GM21529 (cell line): ENCODE results near the gene FTSJ3.
"Not testable (repeated sequence)": the region's sequence is repeated elsewhere in the genome, so short reads cannot be mapped to it uniquely, and the experiment has no call there.

Source experiments
- ATAC-seq: cut with Tn5 transposase; IDR thresholded peaks from one replicate; pipeline ENCODE4 v1.9.1; 2021; ENCODE audit not compliant: unreplicated experiment

FTSJ3 gene

GRCh38 chr17:63843910-63844677 lies 16.6 kb upstream of the FTSJ3 start:
- ATAC-seq = no peak

- ATAC-seq = not testable (repeated sequence)
Observed at GRCh38 chr17:63843387-63843888, 16.0 kb upstream of the FTSJ3 start.

GRCh38 chr17:63842540-63843386 lies 15.3 kb upstream of the FTSJ3 start, which contains the start of gene SMARCD2:
TSS of gene SMARCD2 (minus strand) at chr17:63842685. CDS start at chr17:63842674, 11 bp downstream.
- ATAC-seq = peak; percentile 82

DNA sequence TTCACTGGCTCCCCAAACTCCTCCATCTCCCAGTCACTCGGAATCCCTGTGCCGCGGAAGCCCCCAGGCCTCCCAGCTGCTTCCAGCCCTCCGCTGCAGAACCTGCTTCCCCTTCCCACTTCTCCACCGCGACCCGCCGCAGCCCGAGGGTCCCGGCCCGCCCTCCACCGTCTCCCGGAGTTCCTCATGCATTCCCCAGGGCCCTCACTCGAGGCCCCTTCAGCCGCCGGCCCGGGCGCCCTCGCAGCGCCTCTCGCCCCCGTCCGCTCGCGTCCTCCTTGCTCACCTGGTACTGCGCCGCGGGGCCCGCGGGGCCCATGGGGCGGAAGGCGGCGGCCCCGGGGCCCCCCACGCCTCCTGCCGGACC lies 14.7 kb upstream of the FTSJ3 start:
- peak; percentile 29 for ATAC-seq

GRCh38 chr17:63841350-63842172 lies 14.1 kb upstream of the FTSJ3 start:
- ATAC-seq = no peak

- ATAC-seq = no peak
Observed at GRCh38 chr17:63840591-63841349, 13.3 kb upstream of the FTSJ3 start.

DNA sequence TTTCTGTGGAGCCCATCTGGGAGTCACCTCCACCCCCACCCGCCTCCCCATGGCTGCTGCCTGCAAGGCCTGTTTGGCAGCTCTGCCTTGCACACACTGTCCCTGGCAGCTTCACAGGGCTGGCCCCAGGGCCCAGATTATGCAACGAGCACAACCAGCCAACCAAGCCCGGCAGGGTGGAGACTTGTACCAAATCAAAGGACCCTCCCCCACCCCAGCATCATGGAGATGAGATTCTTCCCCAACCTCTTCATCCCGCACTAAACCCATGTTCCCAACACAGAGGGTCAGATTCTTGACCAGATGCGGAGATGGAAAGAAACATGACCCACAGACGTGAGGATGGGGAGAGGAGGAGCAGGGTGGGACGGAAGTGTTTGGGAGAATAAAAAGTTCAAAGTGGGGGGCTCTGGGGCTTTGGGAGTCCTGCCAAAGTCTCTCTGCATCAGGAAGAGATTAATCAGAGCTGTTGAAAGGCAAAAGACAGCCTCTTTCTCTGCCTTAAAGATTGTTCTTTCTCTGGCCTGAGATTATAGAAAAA lies 11.2 kb upstream of the FTSJ3 start:
- ATAC-seq = no peak

DNA sequence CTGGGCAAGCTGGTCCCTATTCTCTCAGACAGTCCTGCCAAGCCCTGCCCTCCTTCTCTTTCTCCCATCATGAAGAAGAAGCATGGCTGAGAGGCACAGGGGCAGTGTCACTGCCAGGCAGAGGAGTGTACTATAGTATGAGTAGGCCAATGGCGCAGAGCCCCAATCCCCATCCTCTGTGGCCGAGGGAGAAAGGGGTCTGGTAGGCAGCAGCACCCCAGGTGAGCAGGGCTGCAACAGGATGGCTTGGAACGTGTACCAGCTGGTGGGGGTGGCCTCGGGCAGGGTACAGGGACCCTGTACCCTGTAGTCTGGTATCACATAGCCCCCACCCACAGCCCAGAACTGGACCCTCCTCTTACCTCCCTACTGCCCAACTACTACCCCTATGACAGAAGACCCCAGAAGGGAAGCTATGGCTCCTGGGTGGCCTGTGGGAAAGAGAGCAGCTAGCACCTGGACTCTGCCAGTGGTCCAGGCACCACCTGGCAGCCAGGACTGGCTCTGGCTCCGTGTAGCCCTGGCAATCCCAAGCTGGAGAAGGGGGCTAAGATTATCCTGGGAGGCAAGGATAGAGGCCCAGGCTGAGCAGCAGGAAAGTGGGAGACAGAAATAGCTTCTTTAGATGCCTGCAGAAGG lies 10.6 kb upstream of the FTSJ3 start:
- no peak for ATAC-seq

- ATAC-seq = no peak
Observed at GRCh38 chr17:63837480-63837879, 10.0 kb upstream of the FTSJ3 start.

DNA sequence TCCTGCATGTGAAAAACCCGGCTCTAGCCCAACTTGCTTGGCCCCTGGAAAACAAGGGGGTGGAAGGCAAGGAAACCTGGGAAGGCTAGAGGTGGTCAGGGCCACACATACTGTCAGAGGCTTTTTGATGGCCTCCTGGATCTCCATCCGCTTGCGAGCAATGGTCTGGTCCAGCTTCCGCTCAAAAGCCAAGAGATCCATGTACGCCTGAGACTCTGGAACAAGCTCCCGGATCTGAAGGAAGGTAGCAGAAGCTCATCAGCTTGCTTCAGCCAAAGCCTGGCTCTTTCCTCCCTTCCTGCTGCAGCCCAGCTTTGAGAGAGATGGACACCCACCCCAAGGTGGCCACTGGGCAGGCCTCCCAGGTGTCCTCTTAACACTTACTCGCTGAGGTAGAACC lies 9.3 kb upstream of the FTSJ3 start:
- ATAC-seq = no peak

- ATAC-seq = no peak
Observed at GRCh38 chr17:63835167-63835720, 7.8 kb upstream of the FTSJ3 start.

- ATAC-seq = peak; percentile 66
Observed at GRCh38 chr17:63834431-63835166, 7.1 kb upstream of the FTSJ3 start.

- ATAC-seq = no peak
Observed at GRCh38 chr17:63833741-63834373, 6.4 kb upstream of the FTSJ3 start.

DNA sequence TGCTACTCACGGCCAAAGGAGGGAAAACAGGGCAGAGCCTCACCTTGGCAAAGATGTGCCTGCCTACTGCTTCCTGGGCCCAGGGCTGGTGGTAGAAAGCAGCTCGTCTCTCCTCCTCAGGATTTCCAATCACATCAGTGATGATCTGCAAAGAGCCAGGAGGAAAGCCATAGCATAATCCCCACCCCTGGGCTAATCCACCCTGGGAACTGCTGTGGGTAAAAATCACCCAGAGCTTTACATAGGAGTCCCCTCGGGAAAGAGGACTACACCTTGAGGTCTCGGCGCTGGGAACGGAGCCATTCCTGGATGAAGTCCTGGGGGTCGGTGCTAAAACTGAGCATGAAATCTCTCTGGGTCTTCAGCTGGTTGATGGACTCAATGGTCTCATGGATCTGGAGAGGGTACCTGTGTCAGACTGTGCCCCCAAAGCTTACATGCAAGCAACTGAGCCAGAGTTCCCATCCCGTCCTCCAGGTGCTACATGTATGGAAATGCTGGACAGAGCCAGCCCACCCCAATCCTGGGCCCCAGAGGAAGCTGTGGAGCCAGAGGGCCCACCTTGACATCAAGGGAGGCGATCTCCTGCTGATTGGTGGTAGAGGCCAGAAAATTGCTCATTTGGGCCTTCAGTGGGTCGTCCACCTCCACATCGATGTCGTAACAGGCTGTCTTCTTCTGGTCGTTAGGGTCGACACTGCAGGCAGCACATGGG lies 5.7 kb upstream of the FTSJ3 start:
- no peak for ATAC-seq

GRCh38 chr17:63832455-63832854 lies 5.0 kb upstream of the FTSJ3 start:
- no peak for ATAC-seq

DNA sequence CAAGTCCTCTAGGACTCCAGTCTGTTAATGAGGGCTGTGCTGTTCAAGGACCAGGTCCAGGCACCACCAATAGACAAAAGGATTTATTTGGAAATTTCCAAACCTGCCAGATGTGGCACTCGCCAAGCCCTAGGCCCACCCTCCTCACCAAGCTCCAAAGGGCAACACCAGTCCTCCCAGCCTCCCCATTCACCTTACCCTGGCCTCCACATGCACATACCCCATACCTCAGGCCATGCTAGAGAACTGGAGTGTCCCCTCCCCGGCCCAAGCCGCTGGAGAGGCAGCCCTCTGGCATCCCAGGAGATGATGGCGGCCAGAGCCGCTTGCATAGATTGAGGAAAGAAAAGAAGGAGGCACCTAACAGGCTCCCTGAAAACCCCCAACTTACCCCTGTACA lies 4.6 kb upstream of the FTSJ3 start:
- ATAC-seq = no peak

DNA sequence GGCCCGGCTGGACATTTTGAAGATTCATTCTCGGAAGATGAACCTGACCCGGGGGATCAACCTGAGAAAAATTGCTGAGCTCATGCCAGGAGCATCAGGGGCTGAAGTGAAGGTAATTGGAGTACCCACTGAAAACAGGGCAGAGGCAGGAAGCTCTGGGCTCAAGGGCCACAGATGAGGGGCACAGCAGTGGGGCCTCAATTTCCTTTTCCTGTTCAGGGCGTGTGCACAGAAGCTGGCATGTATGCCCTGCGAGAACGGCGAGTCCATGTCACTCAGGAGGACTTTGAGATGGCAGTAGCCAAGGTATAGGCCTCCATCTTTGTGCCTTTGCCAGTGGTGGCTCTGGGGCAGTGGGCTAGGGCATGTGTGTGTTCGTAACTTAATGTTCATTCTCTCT lies 4.0 kb upstream of the FTSJ3 start:
- no peak for ATAC-seq
